GM12873 (cell line): ENCODE results near the gene SYNE1.
A peak's percentile ranks its signal among the peaks of the same experiment; 100 is the strongest.

Source experiments
- TF ChIP-seq, protein P1 (sequence below): IDR thresholded peaks from 2 replicates; pipeline ENCODE4 v1.5.1; 2012; ENCODE audit warnings: low read depth, mild to moderate bottlenecking, moderate library complexity, low read length, control low read depth; ENCODE audit not compliant: insufficient read depth; ENCODE audit errors: missing control alignments

SYNE1 gene

GRCh38 chr6:152669895-152670294 lies 32.7 kb upstream of the SYNE1 start:
- TF ChIP-seq, protein P1, sequence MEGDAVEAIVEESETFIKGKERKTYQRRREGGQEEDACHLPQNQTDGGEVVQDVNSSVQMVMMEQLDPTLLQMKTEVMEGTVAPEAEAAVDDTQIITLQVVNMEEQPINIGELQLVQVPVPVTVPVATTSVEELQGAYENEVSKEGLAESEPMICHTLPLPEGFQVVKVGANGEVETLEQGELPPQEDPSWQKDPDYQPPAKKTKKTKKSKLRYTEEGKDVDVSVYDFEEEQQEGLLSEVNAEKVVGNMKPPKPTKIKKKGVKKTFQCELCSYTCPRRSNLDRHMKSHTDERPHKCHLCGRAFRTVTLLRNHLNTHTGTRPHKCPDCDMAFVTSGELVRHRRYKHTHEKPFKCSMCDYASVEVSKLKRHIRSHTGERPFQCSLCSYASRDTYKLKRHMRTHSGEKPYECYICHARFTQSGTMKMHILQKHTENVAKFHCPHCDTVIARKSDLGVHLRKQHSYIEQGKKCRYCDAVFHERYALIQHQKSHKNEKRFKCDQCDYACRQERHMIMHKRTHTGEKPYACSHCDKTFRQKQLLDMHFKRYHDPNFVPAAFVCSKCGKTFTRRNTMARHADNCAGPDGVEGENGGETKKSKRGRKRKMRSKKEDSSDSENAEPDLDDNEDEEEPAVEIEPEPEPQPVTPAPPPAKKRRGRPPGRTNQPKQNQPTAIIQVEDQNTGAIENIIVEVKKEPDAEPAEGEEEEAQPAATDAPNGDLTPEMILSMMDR: peak; percentile 26

GRCh38 chr6:152661776-152662175 lies 24.6 kb upstream of the SYNE1 start:
- TF ChIP-seq, protein P1: no peak

DNA sequence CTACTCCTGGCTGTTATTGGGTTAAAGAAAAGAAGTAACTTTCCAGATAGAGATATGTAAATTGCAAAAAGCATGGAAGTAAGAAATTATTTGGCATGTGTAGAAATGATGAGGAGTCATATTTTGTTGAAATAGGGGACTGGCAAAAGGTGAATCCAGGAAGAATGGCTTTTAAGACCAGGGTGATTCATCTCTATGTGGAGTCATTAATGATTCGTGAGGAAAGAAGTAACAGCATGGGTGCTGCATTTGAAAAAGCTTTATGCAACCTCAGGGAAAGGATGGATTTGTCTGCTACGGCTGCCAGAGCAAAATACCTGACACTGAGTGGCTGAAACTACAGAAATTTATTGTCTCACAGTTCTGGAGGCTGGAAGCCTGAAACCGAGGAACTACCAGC lies 14.8 kb upstream of the SYNE1 start:
- TF ChIP-seq, protein P1: no peak

DNA sequence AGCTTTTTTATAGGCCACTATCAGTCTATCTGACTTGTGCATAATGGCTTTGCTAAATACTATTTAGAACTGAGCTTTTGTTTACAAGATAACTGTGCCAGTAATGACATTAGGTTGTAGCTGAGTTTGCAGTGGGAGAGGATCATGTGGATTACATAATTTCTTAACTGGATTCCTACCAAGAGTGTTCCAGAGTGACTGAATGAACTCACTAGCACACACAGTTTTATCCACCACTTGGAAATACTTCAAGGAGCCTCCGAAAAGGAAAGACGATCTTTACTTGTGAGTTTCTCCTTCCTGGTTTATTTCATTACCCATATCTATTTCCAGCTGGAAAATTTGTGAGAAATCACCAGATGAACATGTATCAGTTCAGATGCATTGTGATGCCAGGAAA lies 10.9 kb upstream of the SYNE1 start:
- TF ChIP-seq, protein P1: no peak

DNA sequence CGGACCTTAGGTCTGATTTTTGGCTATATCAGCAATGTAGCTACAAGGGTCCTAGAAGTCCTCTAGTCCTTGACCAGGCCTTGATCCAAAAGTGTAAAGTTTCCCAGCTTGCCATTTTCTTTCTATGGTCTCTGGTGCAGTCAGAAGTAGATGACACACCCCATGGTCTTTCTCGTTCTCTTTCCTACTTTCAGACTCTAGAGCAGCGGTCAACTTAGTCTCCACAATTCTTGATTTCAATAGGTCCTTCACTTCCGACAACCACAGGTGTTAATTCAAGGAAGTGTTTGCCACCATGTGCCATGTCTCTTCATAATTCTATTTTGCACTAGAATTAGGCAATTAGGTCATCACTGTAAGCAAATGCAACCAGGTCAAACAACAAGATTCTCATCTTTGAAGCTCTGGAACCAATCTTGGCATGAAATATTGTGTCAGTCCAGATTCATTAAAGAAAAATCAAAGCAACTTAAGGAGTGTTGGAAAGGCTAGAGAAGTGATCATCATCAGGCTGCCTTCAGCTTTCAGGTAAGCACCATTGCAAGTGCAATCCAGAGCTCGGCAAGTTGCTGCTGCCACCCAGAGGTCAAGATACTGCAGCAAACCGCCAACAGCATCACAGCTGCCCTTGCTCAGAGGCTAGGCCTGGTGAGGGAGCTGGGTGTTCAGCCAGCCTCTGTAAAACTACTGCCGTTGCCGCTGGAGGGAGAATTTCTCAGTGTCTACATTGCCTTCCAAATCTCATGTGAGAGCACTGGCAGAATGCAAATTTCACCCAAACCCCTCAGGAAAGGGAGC lies 5.6 kb upstream of the SYNE1 start:
- TF ChIP-seq, protein P1: peak; percentile 75

GRCh38 chr6:152636609-152637295 lies 410 bp downstream of the SYNE1 start:
- TF ChIP-seq, protein P1: no peak

- TF ChIP-seq, protein P1: no peak
Observed at GRCh38 chr6:152636021-152636608, 1.0 kb downstream of the SYNE1 start.
